Loucy (cell line): Measurements from ENCODE around the gene CWC22.

Source experiments
- H2AFZ ChIP-seq: fragments of 200-600 bp; sonication (generic); 2 replicates; pipeline ENCODE4 v1.6.0; 2016; ENCODE audit warnings: antibody characterized with exemption, mild to moderate bottlenecking, low read length, moderate library complexity
- H3F3A ChIP-seq: fragments of 200-600 bp; 2 replicates; pipeline ENCODE4 v1.6.0; 2016; ENCODE audit warnings: antibody characterized with exemption, low read depth, mild to moderate bottlenecking
- H3K27me3 ChIP-seq: fragments of 200-600 bp; sonication (generic); 2 replicates; pipeline ENCODE4 v1.6.1; 2014; ENCODE audit warnings: low read length, mild to moderate bottlenecking; ENCODE audit not compliant: insufficient read depth, poor library complexity, severe bottlenecking
- H3K36me3 ChIP-seq: fragments of 200-600 bp; sonication (generic); 2 replicates; pipeline ENCODE4 v1.6.1; 2016; ENCODE audit warnings: low read length; ENCODE audit not compliant: insufficient read depth
- H3K4me1 ChIP-seq: fragments of 200-600 bp; sonication (generic); 2 replicates; pipeline ENCODE4 v1.5.1; 2014; ENCODE audit warnings: low read length, mild to moderate bottlenecking; ENCODE audit not compliant: insufficient read depth, poor library complexity, severe bottlenecking
- H3K4me2 ChIP-seq: fragments of 200-600 bp; sonication (generic); 2 replicates; pipeline ENCODE4 v1.6.0; 2014; ENCODE audit warnings: antibody characterized with exemption, low read length, low read depth, mild to moderate bottlenecking; ENCODE audit not compliant: poor library complexity, severe bottlenecking
- H3K4me3 ChIP-seq: fragments of 200-600 bp; sonication (generic); 2 replicates; pipeline ENCODE4 v1.5.1; 2014; ENCODE audit warnings: low read length, mild to moderate bottlenecking, mixed read lengths; ENCODE audit not compliant: poor library complexity, severe bottlenecking
- H3K79me2 ChIP-seq: fragments of 200-600 bp; sonication (generic); 2 replicates; pipeline ENCODE4 v1.6.1; 2014; ENCODE audit warnings: low read length; ENCODE audit not compliant: insufficient read depth
- H3K9ac ChIP-seq: fragments of 200-600 bp; sonication (generic); 2 replicates; pipeline ENCODE4 v1.6.0; 2014; ENCODE audit warnings: mild to moderate bottlenecking, low read depth, low read length, moderate library complexity; ENCODE audit not compliant: poor library complexity, severe bottlenecking
- H3K9me2 ChIP-seq: fragments of 200-600 bp; sonication (generic); replicated peaks from 2 replicates; pipeline ENCODE4 v1.6.1; 2016; ENCODE audit warnings: low read depth, low read length, mixed read lengths
- H3K9me3 ChIP-seq: fragments of 200-600 bp; sonication (generic); 2 replicates; pipeline ENCODE4 v1.6.1; 2014; ENCODE audit warnings: mild to moderate bottlenecking, antibody characterized with exemption, low read length, low read depth; ENCODE audit not compliant: insufficient read depth
- H4K20me1 ChIP-seq: fragments of 200-600 bp; sonication (generic); 2 replicates; pipeline ENCODE4 v1.6.0; 2014; ENCODE audit warnings: antibody characterized with exemption, low read length, mild to moderate bottlenecking; ENCODE audit not compliant: insufficient read depth, poor library complexity, severe bottlenecking
- EZH2phosphoT487 ChIP-seq: fragments of 200-600 bp; IDR thresholded peaks from 2 replicates; pipeline ENCODE4 v1.6.1; 2018; ENCODE audit warnings: antibody characterized with exemption, mild to moderate bottlenecking, moderate library complexity, borderline replicate concordance
- TF ChIP-seq, protein P1 (sequence below): fragments of 200-600 bp; sonication (generic); conservative IDR thresholded peaks from 2 replicates; pipeline ENCODE4 v1.5.1; 2014; ENCODE audit warnings: mild to moderate bottlenecking, antibody characterized with exemption, low read length

CWC22 gene

DNA sequence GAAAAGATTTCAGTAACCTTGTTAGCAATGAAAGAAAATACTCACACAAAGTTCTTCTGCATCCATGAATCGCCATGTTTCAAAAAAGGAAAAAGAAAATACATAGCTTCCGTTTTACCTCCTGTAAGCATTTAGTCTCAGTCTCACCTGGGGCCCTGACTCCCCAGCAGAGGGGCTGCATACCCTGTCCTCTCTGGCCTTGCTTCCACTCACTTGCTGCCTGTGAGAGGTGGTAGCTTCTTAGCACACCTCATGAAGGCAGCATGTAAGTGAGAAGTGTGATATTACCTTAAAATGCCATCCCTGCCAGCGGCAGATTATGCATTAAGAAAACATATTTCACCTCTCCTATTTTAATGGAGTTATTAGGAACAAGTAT is 96.4 kb downstream of the CWC22 start:
- Histone ChIP-seq H3K27me3 (no peaks in the 10 kb centered on the region), H3K4me1 (no peaks in the 10 kb centered on the region), H3K9ac (no peak overlapping the region), H3K79me2 (no peaks in the 10 kb centered on the region), H3K36me3 (no peaks in the 10 kb centered on the region), H3K4me3 (no peak overlapping the region), H3K4me2 (no peak overlapping the region), H3F3A (no peaks in the 10 kb centered on the region), H2AFZ (no peak overlapping the region), H3K9me3 (no peaks in the 10 kb centered on the region), H4K20me1 (no peaks in the 10 kb centered on the region), H3K9me2 (no peaks in the 10 kb centered on the region)
- no peak for TF ChIP-seq EZH2phosphoT487
- TF ChIP-seq, protein P1, sequence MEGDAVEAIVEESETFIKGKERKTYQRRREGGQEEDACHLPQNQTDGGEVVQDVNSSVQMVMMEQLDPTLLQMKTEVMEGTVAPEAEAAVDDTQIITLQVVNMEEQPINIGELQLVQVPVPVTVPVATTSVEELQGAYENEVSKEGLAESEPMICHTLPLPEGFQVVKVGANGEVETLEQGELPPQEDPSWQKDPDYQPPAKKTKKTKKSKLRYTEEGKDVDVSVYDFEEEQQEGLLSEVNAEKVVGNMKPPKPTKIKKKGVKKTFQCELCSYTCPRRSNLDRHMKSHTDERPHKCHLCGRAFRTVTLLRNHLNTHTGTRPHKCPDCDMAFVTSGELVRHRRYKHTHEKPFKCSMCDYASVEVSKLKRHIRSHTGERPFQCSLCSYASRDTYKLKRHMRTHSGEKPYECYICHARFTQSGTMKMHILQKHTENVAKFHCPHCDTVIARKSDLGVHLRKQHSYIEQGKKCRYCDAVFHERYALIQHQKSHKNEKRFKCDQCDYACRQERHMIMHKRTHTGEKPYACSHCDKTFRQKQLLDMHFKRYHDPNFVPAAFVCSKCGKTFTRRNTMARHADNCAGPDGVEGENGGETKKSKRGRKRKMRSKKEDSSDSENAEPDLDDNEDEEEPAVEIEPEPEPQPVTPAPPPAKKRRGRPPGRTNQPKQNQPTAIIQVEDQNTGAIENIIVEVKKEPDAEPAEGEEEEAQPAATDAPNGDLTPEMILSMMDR: no peak

DNA sequence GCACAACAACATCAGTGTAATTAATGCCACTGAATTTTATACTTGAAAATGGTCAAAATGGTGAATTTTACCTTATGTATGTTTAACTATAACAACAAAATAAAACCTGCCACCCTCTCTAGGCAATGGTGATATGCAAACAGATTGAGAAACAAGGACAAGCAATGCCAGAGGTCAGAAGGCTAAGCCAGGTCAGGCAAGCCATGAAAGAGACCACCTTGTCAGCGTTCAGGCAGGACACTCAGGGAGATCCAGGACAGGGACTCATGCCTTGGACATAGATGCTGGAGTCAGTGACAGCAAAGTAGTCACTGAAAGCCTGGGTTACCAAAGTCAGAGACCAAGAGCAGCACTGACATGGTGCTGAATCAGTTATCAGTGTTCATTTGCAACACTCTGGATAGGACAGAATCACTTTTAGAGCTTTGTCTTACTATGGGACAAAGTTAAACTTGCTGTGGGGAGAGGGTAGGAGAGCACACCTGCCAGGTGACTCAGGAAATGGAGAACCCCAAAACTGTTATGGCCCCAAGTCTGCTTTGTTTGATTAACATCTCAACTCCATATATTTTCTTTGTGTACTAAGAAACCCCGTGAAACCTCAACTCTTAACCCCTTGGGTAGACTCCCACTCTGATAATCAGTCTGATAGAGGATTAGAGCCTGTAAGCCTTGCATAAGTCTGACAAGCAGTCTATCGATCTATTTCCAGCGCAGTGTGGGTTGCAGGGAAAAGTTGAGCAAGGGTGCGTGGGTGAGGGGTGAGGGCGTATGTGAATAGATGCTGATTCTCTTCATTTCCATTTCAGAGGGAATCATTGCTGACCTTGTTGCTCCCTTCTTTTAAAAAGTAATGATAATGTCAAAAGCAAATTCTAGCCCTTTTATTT is 97.0 kb downstream of the CWC22 start:
- no peaks in the 10 kb centered on the region for H3K36me3 ChIP-seq
- H3K9ac ChIP-seq: no peak overlapping the region
- H3K9me3 ChIP-seq: no peaks in the 10 kb centered on the region
- no peak overlapping the region for H3K4me3 ChIP-seq
- TF ChIP-seq EZH2phosphoT487: no peak
- TF ChIP-seq, protein P1: no peak
- no peak overlapping the region for H2AFZ ChIP-seq
- no peaks in the 10 kb centered on the region for H3K27me3 ChIP-seq
- H3K79me2 ChIP-seq: no peaks in the 10 kb centered on the region
- no peak overlapping the region for H3K4me2 ChIP-seq
- no peaks in the 10 kb centered on the region for H3K4me1 ChIP-seq
- H3F3A ChIP-seq: no peaks in the 10 kb centered on the region
- no peaks in the 10 kb centered on the region for H4K20me1 ChIP-seq
- H3K9me2 ChIP-seq: no peaks in the 10 kb centered on the region

DNA sequence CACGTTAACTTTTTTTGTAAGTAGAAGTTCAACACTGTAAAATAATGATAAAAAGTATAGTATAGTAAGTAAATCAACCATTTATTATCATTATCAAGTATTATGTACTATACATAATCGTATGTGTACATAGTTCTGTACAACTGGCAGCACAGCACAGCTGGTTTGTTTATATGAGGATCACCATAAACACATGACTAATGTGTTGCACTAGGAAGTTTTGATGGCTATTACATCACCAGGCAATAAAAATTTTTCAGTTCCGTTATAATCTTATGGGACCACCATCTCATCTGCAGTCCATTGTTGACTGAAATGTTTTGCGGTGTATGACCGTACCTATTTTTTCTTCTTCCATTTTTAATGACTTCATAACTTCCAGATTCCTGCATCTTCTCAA is 106.4 kb downstream of the CWC22 start:
- no peaks in the 10 kb centered on the region for H3K36me3 ChIP-seq
- H3K9ac ChIP-seq: no peak overlapping the region
- no peak overlapping the region for H3K4me2 ChIP-seq
- H3K27me3 ChIP-seq: no peaks in the 10 kb centered on the region
- no peaks in the 10 kb centered on the region for H3K79me2 ChIP-seq
- no peak for TF ChIP-seq EZH2phosphoT487
- TF ChIP-seq, protein P1: no peak
- H3K9me2 ChIP-seq: no peaks in the 10 kb centered on the region
- H2AFZ ChIP-seq: no peak overlapping the region
- H3K4me3 ChIP-seq: no peak overlapping the region
- H3K4me1 ChIP-seq: no peaks in the 10 kb centered on the region
- H4K20me1 ChIP-seq: no peaks in the 10 kb centered on the region
- H3F3A ChIP-seq: no peaks in the 10 kb centered on the region
- H3K9me3 ChIP-seq: no peaks in the 10 kb centered on the region
